VCaP (cell line): ENCODE data around the gene PRR5L.

Experiments used
- H3K27ac ChIP-seq: fragments of 450-650 bp; 2 replicates; pipeline ENCODE4 v1.5.1; 2017
- CTCF ChIP-seq: fragments of 450-650 bp; conservative IDR thresholded peaks from 2 replicates; pipeline ENCODE4 v1.5.1; 2017; ENCODE audit warnings: mild to moderate bottlenecking, moderate library complexity

PRR5L gene

GRCh38 chr11:36304351-36304750 lies 8.3 kb downstream of the PRR5L start:
- no peak for TF ChIP-seq CTCF
- H3K27ac ChIP-seq, result no peak overlapping the region

- TF ChIP-seq CTCF, result no peak
- no peak overlapping the region for H3K27ac ChIP-seq
Observed at GRCh38 chr11:36305047-36305446, 9.0 kb downstream of the PRR5L start.

GRCh38 chr11:36306888-36307287 lies 10.8 kb downstream of the PRR5L start:
- TF ChIP-seq CTCF, result peak; percentile 52
- H3K27ac ChIP-seq, result no peak overlapping the region

DNA sequence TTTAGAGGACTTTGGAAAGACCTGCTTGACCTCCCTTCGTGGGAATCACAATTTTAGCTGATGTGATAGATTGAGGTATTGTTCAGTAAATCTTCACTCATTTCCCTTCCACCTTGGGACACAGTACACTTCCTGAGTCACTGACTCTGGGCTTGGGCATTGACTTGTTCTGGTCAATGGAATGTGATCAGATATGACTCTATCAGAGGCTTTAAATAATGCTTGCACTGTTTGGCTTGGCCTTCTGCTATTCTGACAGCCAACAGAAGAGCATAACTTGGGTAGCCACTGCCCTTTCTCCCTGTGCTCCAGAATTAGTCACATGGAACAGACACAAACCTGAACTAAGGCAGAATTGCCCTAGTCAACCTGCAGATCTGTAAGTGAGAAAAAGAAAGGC lies 12.5 kb downstream of the PRR5L start:
- H3K27ac ChIP-seq, result no peak overlapping the region
- no peak for TF ChIP-seq CTCF

GRCh38 chr11:36309779-36310178 lies 13.7 kb downstream of the PRR5L start:
- TF ChIP-seq CTCF, result no peak
- no peak overlapping the region for H3K27ac ChIP-seq

DNA sequence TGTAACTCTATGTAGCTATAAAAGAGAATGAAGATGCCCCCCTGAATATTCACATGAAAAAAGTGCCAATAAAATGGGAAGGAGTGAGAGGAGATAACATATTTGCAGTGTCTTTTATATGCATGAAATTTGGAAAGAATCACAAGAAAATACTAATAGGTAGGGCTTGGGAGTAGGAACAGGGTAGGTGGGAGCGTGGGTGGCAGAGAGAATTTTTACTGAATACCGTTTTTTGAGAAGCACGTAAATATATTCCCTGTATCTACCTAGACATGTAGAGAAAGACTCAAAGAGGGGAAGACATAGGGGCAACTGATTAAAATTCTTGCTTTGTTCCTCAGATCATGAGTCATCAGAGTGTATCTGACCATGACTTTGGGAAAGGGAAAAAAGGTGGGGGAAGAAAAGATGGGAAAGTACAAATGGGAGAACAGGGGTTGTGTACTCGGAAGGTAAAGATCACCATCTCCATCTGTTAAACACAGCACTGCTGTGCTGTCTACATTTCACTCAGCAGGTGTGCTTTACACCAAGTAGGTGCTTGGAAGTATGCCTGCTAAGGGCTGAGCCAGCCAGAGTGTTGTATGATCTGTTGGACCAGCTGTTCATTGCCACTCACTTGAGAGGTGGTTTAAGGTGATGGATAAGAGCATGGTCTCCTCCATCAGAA lies 16.0 kb downstream of the PRR5L start:
- no peak for TF ChIP-seq CTCF
- no peak overlapping the region for H3K27ac ChIP-seq

DNA sequence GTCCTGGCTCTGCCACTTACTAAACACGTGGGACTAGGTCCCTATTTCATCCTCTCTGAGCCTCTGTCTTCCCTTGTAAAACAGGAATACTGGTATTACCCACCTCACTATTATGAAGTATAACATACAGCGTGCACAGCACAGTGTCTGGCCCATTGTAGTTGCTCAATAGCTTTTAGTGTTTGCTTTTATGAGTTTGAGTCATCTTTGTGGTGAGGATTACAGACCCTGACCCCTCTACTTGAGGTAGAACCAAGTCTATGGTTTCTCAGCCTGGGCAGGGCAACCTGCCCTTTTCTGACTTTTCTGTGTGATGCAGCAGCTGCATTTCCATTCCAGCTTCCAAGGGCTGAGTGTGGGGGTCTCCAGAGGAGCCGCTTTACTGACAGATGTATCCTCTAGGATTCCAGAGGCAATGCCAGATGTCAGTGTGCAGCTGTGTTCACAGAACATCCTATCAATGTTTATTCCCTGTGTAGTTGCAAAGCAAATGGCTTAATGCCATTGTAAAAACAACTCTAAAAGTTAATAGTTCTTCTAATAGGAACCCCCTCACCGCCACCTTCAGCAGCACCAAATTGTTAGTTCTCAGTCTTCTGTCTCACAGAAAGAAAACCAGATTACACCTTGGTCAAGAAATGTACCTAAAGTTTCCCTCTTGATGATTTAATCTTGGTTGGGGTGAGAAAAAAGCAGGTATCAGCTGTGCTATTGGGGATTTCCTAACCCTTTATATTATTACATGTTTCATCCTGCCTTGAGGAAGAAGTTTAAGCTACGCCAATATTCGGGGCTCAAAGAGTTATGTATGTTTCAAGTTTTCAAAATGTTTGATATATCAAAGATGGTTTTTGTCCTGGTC lies 16.8 kb downstream of the PRR5L start:
- H3K27ac ChIP-seq, result no peak overlapping the region
- TF ChIP-seq CTCF, result no peak
